GM18909 (cell line): ENCODE measurements around the gene TMCO4.

Experiments
- ATAC-seq: cut with Tn5 transposase; IDR thresholded peaks from one replicate; pipeline ENCODE4 v1.9.1; 2021; ENCODE audit warnings: mild to moderate bottlenecking; ENCODE audit not compliant: unreplicated experiment, poor library complexity

Gene TMCO4

DNA sequence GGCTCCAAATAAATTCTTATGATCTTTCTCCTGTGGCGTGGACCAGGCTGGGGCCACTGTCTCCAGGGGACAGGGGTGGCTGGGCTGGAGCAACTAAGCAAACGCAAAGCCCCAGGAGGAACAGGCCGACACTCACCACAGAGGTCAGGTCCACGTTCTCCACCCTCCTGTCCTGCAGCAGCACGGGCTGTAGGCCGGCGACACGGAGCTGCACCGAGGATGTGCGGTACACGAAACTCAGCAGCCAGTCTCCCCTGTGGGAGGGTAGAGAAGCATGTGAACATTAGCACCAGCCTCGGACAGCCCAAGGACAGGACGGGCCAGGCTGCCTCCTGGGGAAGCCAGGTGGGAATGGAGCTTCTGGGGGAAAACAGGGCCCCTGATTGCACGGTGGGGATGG, 105.4 kb downstream of the TMCO4 start:
- no peak for ATAC-seq

DNA sequence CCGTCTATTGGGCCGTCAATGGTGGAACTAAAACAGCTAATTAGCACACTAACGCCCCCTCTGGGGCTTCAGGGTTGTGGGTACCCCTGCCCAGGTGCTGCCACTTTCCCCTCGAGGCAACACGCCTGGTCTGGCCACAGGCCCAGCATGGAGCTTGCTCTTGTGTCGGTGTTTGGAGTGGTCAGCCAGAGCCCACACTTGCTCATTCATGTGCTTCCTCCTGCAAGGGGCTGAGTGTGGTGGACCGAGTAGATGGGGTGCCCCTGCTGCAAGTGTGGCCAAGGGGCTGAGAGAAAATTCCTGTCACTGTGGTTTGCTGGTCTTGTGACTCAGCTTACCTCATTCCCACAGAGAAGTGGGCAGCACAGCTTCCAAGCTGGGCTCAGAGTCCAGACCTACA, 109.4 kb downstream of the TMCO4 start:
- no peak for ATAC-seq

DNA sequence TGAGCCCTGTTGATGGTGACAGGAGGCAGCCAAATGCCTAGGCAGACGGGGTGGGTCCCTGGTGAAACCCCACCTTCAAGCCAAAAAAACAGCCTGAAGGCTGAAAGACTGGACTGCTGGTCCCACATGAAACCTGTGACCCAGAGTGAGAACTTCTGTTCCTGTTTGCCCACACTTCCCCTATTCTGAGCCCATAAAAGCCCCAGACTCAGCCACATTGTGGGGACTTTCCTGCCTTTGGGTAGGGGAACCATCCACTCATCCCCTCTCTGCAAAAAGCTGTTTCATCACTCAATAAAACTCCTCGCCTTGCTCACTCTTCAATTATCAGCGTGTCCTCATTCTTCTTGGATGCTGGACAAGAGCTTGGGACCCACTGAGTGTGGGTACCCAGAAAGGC, 109.9 kb downstream of the TMCO4 start:
- ATAC-seq = no peak

DNA sequence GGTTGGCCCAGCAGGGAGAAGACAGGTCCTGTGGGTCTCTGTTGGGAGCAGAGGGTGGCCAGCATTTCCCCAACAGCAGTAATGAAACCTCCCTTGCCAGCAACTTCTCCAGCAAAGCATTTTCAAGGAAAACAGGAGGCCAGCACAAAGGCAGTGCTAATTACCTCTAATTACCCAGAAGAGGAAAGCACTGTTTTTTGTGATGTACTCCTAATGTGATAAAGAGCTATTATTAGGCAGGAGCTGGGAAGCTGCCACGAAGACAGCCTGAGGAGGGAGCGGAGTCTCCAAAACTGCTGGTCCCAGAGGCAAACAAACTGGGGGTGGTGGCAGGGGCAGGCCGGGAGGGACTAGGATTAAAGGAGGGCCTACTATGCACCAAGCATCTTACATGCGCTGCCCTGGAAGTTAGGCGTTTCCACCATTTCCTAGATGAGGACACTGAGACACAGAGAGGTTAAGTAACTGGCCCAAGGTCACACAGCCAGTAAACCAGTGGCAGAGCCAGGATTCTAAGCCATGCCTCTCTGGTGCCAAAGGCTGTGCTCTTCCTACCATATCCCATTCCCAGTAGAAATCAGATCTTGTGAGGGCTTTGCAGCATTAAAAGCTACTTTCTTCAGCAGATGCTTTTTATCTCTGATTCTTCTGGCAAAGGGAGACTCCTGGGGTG, 110.5 kb downstream of the TMCO4 start:
- ATAC-seq = no peak

DNA sequence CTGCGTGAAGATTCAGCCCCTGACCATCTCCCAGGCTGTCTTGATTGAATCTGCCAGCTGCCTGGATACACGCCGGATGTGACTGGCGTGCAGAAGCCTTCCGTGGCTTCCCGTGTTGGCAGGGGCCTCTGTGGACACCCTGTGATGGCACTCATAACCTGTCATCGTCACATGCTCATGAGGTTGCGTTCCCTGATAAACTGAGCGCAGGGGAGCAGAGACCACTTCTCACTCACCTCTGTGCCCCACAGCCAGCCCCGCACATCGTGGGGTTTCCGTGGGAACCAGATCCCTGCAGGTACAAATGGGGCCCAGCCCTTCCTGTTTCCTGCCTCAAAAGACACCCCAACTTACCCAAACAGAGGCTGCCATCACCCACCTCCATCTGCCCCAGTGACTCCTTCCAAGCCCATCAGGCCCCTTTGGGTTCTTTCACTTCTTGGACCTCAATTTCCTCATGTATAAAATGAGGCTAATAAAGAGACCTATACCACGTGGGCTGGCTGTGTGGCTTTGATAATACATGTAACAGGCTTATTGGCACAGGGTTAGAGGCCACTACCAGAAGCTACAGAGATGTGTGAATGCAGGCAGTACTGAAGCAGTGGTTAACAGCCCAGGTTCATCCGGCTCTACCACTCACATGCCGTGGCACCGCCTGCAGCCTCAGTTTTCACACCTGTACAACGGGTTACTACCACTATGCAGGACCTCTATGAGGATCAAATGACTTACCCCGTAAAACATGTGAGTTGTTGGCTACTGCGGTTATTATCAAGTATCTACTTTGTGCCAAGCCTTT, 111.5 kb downstream of the TMCO4 start:
- no peak for ATAC-seq

DNA sequence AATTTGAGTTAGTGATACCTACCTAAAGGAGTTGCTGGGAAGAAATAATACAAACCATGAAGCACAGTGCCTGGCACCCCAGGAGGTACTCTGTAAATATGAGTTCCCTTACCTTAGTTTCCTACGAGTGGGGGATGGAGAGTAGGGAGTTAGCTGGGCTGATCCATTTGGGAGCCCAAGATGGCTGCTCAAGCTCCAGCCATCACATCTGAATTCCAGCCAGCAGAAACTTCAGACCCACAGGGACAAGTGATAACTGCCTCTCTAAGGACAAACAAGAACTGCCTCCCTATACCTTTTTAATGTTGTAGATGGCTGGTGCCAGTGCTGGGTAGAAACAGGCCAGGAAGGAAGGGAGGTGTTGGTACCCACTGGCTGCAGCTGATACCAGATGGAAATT, 112.3 kb downstream of the TMCO4 start:
- ATAC-seq = no peak

DNA sequence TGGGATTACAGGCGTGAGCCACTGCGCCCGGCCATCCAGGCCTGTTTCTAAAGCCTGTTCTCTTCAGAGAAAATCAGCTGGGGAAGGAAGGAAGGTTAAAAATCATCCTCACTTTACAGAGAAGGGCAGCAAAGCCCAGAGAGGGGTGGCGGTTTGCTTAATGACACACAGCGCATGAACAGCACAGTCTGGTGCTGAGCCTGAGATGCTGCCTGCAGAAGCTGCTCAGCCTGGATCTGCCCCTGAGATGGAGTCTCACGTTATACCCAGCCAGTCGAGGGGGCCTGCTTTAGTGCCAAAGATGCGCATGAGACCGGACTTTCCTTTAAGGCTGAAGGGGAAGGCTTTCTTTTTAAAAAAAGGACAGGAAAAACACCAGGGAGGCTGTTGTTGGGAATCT, 113.7 kb downstream of the TMCO4 start:
- ATAC-seq = no peak

DNA sequence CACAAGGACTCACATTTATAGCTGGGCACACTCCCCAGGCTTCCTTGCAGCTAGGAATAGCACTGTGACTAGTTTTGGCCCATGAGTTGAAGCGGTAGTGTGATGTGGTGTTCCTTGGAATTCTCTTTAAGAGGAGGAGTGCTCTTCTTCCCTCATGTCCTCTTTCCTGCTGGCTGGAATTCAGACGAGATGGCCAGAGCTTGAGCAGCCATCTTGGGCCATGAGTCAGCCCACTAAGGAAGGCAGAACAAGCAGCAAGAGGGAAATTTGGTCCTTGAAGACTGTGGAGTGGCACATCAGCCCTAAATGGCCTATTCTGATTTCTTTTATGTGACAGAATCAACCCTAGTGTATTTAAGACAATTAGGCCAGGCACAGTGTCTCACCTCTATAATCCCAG, 115.0 kb downstream of the TMCO4 start:
- no peak for ATAC-seq

DNA sequence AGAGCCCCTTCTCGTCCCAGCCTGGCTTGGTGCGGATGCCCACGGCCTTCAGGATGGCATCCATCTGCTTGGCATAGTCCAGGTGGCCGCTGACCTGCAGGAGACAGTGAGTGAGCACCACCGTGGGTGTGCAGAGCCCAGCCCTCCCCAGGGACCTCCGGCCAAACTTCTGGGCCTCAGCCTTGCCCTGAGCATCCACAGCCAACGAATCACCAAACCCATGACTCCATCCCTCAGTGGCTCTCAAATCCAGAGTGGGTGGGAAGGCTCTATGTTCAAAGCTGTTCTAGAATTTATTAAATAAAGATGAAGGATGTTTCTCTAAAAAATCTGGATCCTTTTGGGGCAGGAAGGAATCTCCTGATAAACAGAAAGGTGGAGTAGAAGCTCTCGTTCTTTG, 116.4 kb downstream of the TMCO4 start:
- ATAC-seq = no peak

DNA sequence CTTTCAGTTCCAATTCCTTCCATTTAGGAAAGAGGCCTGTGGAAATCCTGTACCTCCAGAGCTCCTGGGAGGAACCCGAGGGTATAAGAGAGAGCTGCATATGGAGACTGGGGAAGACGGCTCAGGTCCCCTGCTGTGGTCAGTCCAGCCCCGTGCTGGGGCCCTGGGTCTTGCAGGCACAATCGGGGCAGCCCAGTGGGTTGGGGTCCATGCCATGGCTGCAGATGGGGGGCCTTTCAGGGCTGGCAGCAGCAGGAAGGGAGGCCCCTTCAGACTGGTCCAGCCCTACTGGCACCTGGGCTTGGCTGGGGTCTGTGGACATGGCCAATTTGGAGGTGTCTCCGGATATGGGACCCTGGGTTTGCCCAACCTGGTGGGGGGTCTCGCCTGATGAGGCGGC, 116.8 kb downstream of the TMCO4 start:
- ATAC-seq = no peak

DNA sequence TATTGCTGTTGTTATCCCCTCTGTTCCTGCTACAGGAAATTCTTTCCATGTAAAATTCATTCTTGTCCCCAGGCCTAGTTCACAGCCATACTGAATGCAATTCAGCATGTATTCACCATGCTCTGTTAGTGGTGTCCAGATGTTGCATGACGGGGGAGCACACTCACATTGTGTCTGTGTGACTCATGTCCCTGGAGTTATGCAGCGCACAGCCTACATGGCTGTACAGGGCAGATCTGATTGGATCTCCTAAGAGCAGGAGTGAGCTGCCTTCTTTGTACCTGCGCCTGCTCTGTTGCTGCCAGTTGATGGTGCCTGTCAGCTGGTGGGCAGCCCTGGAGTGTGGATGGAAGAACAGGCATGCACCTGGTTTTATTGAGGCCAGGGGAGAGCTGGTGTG, 117.5 kb downstream of the TMCO4 start:
- no peak for ATAC-seq

DNA sequence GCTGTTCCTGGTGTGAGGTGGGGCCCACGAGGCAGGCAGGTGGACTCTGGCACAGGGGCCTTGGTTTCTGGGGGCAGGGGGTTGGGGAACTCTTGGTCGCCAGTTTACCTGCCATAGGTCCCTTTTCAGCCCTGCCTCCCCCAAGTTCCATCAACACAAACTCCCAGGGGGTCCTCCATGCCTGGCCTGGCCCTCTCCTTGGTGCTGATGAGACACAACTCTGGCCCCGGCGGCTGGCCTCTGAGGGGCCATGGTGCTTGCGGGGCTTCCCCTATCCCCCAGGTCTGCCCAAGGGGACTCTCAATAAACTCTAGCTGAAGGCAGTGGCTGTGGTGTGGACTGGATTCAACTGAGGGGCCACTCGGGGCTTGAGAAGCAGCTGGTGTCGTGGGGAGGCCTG, 119.1 kb downstream of the TMCO4 start:
- ATAC-seq = no peak

DNA sequence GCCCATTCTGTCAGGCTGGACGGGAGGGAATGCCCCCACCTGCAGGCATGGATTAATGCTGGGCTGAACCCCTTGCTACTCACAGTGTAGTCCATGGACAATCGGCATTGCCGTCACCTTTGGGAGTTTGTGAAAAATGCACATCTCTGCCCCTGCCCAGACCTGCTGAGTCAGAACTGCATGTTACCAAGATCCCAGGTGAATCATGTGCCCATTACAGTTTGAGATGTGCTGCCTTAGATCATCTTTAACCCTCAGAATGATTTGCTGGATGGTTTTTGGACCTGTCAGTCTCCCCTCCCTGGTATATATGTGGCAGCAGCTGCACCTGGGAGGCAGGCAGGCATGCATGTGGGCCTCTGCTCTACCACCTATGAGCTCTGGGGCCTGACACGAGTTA, 120.0 kb downstream of the TMCO4 start:
- ATAC-seq = no peak

DNA sequence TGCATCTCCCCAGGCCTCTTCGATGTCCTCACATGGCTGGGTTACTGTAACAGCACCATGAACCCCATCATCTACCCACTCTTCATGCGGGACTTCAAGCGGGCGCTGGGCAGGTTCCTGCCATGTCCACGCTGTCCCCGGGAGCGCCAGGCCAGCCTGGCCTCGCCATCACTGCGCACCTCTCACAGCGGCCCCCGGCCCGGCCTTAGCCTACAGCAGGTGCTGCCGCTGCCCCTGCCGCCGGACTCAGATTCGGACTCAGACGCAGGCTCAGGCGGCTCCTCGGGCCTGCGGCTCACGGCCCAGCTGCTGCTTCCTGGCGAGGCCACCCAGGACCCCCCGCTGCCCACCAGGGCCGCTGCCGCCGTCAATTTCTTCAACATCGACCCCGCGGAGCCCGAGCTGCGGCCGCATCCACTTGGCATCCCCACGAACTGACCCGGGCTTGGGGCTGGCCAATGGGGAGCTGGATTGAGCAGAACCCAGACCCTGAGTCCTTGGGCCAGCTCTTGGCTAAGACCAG, 120.7 kb downstream of the TMCO4 start:
- no peak for ATAC-seq

DNA sequence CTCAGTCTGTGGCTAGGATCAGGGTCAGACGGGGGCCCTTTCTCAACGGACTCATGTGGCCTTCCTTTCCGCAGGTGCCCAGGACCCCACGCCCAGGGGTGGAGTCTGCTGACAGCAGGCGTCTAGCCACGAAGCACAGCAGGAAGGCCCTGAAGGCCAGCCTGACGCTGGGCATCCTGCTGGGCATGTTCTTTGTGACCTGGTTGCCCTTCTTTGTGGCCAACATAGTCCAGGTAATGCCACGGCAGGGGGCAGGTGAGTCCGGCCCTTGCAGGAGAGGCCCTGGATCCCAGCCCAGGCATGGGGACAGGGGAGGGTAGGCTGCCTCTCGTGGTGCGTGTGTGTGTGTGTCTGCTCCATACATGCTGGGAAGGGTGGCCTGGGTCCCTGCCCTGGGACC, 121.2 kb downstream of the TMCO4 start:
- no peak for ATAC-seq

DNA sequence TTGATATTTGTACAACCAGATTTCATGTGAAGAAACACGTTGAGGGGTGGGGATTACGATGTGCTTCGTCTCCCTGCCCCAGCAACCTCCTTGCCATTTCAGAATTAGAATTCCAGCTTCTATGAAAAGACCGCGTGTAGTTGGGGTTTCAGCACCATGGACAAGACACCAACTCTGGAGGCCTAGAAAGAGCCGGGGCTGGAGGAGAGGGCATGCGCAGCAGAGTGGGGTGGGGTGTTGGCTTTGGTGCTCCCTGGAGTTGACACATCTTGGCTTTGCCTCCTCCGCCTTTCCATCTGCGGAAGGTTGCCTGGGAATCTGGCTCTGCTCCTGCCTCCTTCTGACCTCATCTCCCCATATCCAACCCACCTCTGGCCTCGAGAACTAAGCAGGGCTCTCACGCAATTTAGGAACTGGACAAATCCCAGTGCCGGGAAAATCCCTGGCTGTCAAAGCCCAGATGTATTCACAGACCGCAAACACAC, 123.2 kb downstream of the TMCO4 start:
- ATAC-seq = no peak

DNA sequence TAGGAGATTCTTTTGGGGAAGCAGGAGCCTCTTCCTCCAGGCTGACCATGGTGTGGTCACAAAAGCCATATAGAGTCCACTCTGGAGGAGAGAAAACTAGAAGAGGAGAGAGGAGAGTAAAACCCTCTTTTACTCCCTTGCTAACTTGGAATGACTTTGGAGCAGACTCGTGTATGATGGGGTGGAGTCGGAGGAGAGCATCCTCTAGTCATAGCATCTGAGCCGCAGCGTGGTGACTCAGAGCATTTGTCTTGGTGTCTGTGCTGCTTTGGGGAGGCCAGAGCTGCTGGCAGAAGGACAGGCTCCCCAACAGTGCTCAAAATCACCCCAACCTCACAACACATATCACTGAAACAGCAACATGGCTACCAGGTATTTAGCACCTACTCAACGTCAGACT, 123.9 kb downstream of the TMCO4 start:
- no peak for ATAC-seq

DNA sequence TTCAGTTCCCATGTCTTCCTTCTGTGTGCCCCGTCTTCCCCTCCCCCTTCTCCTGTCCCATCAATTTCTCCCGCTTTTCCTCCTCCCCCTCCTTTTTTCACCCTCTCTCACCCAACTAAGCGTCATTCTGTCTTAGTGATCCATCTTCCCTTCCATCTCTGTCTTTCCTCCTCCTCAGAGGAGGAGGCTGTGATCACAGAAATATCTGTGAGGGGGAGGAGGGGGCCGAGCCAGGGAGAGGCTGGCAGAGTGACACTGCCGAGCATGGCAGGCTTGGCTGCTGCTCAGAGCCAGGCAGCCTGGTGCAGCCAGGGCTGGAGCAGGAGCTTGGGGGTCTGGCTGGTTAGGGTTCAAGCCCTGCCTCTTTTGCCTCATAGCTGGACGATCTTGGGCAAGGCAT, 127.5 kb downstream of the TMCO4 start:
- no peak for ATAC-seq

DNA sequence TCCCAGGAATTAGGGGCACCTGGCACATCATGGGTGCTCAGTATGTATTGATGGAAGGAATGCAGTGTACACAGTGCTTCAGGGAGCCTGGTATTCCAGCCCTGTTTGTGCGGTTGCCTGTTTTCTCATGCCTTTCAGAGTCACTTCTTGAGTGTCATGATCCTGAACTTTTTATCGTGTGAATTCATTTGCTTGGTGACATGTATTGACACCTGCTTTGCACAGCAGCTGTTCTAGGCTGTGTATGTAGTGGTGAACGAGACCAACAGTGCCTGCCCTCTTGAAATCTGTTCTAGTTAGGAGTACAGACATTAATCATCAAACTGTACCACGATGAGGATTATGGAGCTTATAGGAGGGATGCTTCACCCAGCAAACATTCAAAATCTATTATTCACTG, 128.9 kb downstream of the TMCO4 start:
- ATAC-seq = no peak

DNA sequence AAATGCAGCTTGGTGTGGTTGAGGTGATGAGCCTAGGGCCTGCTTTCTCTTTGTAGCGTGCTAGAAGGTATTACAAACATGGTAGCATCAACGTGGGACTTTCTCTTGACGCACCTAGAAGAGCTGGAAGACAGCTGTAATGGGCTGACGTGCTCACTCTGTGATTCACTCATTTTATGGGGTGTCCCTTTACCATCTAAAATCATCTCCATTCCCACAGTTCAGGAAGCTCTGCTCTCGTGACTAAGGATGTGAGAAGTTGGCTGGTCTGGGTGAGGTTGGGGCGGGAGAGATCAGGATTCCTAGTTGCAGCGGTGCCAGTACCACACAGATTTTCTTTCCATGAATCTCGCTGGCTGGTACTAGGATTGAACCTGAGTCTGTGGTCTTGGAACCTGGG, 130.8 kb downstream of the TMCO4 start:
- ATAC-seq = no peak

DNA sequence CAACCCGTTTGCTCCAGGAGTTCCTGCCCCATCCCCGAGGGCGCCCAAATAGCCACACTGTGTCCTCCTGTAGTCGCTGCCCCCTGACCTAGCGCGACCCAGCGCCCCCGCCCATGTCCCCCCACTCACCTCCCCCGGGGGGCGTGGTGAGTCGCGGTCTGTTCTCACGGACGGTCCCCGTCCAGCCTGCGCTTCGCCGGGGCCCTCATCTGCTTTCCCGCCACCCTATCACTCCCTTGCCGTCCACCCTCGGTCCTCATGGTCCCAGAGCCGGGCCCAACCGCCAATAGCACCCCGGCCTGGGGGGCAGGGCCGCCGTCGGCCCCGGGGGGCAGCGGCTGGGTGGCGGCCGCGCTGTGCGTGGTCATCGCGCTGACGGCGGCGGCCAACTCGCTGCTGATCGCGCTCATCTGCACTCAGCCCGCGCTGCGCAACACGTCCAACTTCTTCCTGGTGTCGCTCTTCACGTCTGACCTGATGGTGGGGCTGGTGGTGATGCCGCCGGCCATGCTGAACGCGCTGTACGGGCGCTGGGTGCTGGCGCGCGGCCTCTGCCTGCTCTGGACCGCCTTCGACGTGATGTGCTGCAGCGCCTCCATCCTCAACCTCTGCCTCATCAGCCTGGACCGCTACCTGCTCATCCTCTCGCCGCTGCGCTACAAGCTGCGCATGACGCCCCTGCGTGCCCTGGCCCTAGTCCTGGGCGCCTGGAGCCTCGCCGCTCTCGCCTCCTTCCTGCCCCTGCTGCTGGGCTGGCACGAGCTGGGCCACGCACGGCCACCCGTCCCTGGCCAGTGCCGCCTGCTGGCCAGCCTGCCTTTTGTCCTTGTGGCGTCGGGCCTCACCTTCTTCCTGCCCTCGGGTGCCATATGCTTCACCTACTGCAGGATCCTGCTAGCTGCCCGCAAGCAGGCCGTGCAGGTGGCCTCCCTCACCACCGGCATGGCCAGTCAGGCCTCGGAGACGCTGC, 133.9 kb downstream of the TMCO4 start:
- ATAC-seq = no peak
